ENCODE results near the gene CNOT6L.

GRCh38 chr4:77834403-77834802, 15.2 kb upstream of the CNOT6L start:
- TF ChIP-seq CTCF (IDR thresholded peaks at IDR 0.05) (no peak), POLR2A (IDR thresholded peaks at IDR 0.05) (no peak)
